CD14-positive monocyte (primary cell): ENCODE data around the gene PIEZO1. TPM values are rescaled to one million over a fixed set of nuclear protein-coding genes. Genes with fewer than 3 reads are reported as not detected.

Experiments used
- DNase-seq, 3 donors: peaks; one replicate each; pipeline ENCODE4 v3.0.0-alpha.2; 2011 to 2022
- H2AFZ ChIP-seq: 2 replicates; pipeline ENCODE4 v1.6.0; 2012; ENCODE audit warnings: mild to moderate bottlenecking, low read depth, low read length, inconsistent platforms; ENCODE audit not compliant: insufficient read depth, poor library complexity, severe bottlenecking
- H3K27ac ChIP-seq, 2 donors: 1 replicate in 1 of 2; 2 replicates in 1 of 2; pipeline ENCODE4 v1.5.1; 2012 to 2013; ENCODE audit warnings: low read length in 2 of 2, control low read depth in 1 of 2, inconsistent platforms in 1 of 2, low read depth in 1 of 2, mild to moderate bottlenecking in 1 of 2
- H3K27me3 ChIP-seq, 2 donors: one replicate each; pipeline versions ENCODE4 v1.6.0 to v1.6.1; 2011 to 2013; ENCODE audit warnings: low read length in 2 of 2; ENCODE audit not compliant: control insufficient read depth in 2 of 2, insufficient read depth in 2 of 2
- H3K36me3 ChIP-seq, 2 donors: replicated peaks in 1 of 2; 1 replicate in 1 of 2; 2 replicates in 1 of 2; pipeline versions ENCODE4 v1.5.1 to v1.6.1; 2012 to 2013; ENCODE audit warnings: low read length in 2 of 2, control low read depth in 1 of 2, inconsistent platforms in 1 of 2, mild to moderate bottlenecking in 1 of 2; ENCODE audit not compliant: insufficient read depth in 2 of 2, control insufficient read depth in 1 of 2
- H3K4me1 ChIP-seq, 2 donors: 1 replicate in 1 of 2; 2 replicates in 1 of 2; pipeline versions ENCODE4 v1.5.1 to v1.6.1; 2012 to 2013; ENCODE audit warnings: low read length in 2 of 2, control low read depth in 1 of 2, inconsistent platforms in 1 of 2, mild to moderate bottlenecking in 1 of 2, moderate library complexity in 1 of 2; ENCODE audit not compliant: insufficient read depth in 2 of 2, control insufficient read depth in 1 of 2
- H3K4me2 ChIP-seq: replicated peaks from 2 replicates; pipeline ENCODE3; 2012; ENCODE audit warnings: low read length, moderate library complexity, mild to moderate bottlenecking; ENCODE audit not compliant: poor library complexity, severe bottlenecking; ENCODE audit errors: extremely low read depth
- H3K4me3 ChIP-seq, 3 experiments: fragments of 200-600 bp in 1 of 3; sonication (generic) in 1 of 3; replicated peaks in 1 of 3; 1 replicate in 2 of 3; 2 replicates in 1 of 3; pipeline ENCODE4 v1.5.1; 2011 to 2013; ENCODE audit warnings: low read length in 3 of 3, mild to moderate bottlenecking in 3 of 3, control low read depth in 2 of 3, low read depth in 2 of 3, inconsistent platforms in 1 of 3, moderate library complexity in 1 of 3
- H3K79me2 ChIP-seq: 2 replicates; pipeline ENCODE4 v1.6.0; 2012; ENCODE audit warnings: mild to moderate bottlenecking, control low read depth, inconsistent platforms, low read length, moderate library complexity; ENCODE audit not compliant: insufficient read depth
- H3K9ac ChIP-seq: 2 replicates; pipeline ENCODE4 v1.6.0; 2017; ENCODE audit warnings: low read length, mild to moderate bottlenecking; ENCODE audit not compliant: insufficient read depth, poor library complexity, severe bottlenecking
- H3K9me3 ChIP-seq, 2 donors: replicated peaks in 1 of 2; 1 replicate in 1 of 2; 2 replicates in 1 of 2; pipeline versions ENCODE4 v1.5.1 to v1.6.1; 2012 to 2013; ENCODE audit warnings: low read length in 2 of 2, control low read depth in 1 of 2; ENCODE audit not compliant: control insufficient read depth in 1 of 2, insufficient read depth in 1 of 2
- H4K20me1 ChIP-seq: 2 replicates; pipeline ENCODE4 v1.6.0; 2012; ENCODE audit warnings: mild to moderate bottlenecking, low read length, control low read depth, moderate library complexity; ENCODE audit not compliant: insufficient read depth
- H3K27ac Mint-ChIP-seq, 7 donors: one replicate each; pipeline ENCODE4 v1.8.0; 2020; ENCODE audit warnings: mild to moderate bottlenecking in 7 of 7, mixed read lengths in 7 of 7, moderate library complexity in 6 of 7, inconsistent platforms in 2 of 7
- H3K27me3 Mint-ChIP-seq, 3 donors: one replicate each; pipeline ENCODE4 v1.8.0; 2021 to 2022; ENCODE audit warnings: low read depth in 3 of 3, mild to moderate bottlenecking in 3 of 3, mixed read lengths in 3 of 3, moderate library complexity in 3 of 3, inconsistent platforms in 1 of 3
- H3K36me3 Mint-ChIP-seq, 2 donors: one replicate each; pipeline ENCODE4 v1.8.0; 2020; ENCODE audit warnings: mixed read lengths in 2 of 2, inconsistent platforms in 1 of 2, mild to moderate bottlenecking in 1 of 2
- H3K4me1 Mint-ChIP-seq: one replicate; pipeline ENCODE4 v1.8.0; 2020; ENCODE audit warnings: mild to moderate bottlenecking, mixed read lengths
- H3K4me3 Mint-ChIP-seq, 2 donors: one replicate each; pipeline ENCODE4 v1.8.0; 2020; ENCODE audit warnings: mild to moderate bottlenecking in 2 of 2, mixed read lengths in 2 of 2, moderate library complexity in 1 of 2
- H3K9me3 Mint-ChIP-seq, 7 donors: one replicate each; pipeline ENCODE4 v1.8.0; 2020 to 2022; ENCODE audit warnings: mixed read lengths in 7 of 7, mild to moderate bottlenecking in 6 of 7, moderate library complexity in 6 of 7, inconsistent platforms in 2 of 7
- CTCF ChIP-seq: fragments of 200-600 bp; IDR thresholded peaks from one replicate; pipeline ENCODE4 v1.8.0; 2022; ENCODE audit warnings: antibody characterized with exemption, mild to moderate bottlenecking
- WGBS: methylation state at CpG from one replicate; pipeline ENCODE4 v1.1.5; 2013; ENCODE audit warnings: missing lambda C conversion rate; ENCODE audit not compliant: insufficient coverage; 5-methylcytosine and 5-hydroxymethylcytosine counted together
- intact Hi-C, 2 donors: fragments of 100-400 bp; cut with micrococcal nuclease; formaldehyde crosslinking; loops; one replicate each; pipeline versions ENCODE4 v1.15.0 to v1.15.1; 2023
- polyA plus RNA-seq, 3 donors: library from polyadenylated mRNA; depleted of rRNA in 1 of 3; unstranded in 2 of 3; stranded (reverse) in 1 of 3; fragments of 300-500 nt in 2 of 3; fragments of >200 nt in 1 of 3; fragmentation: Illumina TruSeq in 2 of 3; gene quantifications; 1 replicate in 2 of 3; 2 replicates in 1 of 3; pipeline ENCODE4 v1.2.3, GENCODE V29; 2012 to 2021

PIEZO1 gene
- polyA plus RNA-seq, 3 donors, result 10.2 to 405 (median 15.0) TPM

- peaks cover 62% of the 10 kb centered on the region for H3K4me1 Mint-ChIP-seq
Measured at GRCh38 chr16:88771294-88771772, 13.7 kb downstream of the PIEZO1 start.

More at GRCh38 chr16:88771294-88771772, 13.7 kb downstream of the PIEZO1 start:
- Histone ChIP-seq H3K4me3 (peak overlapping the region in 1 of 3 experiments; percentile 54), H3K9me3 (no peaks in the 10 kb centered on the region), H3K4me2 (peak overlapping the region; percentile 58), H2AFZ (no peak overlapping the region), H3K27ac (peak overlapping the region; percentile 37 to 73), H3K27me3 (no peaks in the 10 kb centered on the region), H4K20me1 (peaks cover 97% of the 10 kb centered on the region), H3K4me1 (peaks cover 43 to 66% of the 10 kb centered on the region in 2 donors), H3K79me2 (peaks cover 99% of the 10 kb centered on the region), H3K9ac (peak overlapping the region; percentile 53), H3K36me3 (peaks cover 8 to 12% of the 10 kb centered on the region in 2 donors)
- Mint-ChIP-seq H3K36me3 (peaks cover 7 to 21% of the 10 kb centered on the region in 2 donors), H3K27ac (peak overlapping the region; percentile 53 to 90 (median 75)), H3K4me3 (peak overlapping the region; percentile 67 to 83), H3K27me3 (peaks cover 0 to 3% (median 1%) of the 10 kb centered on the region in 3 donors), H3K9me3 (no peaks in the 10 kb centered on the region)
- no peak for DNase-seq
- WGBS, result 36% methylated on average over 11 of the region's 19 CpGs
- TF ChIP-seq CTCF, result no peak
- intact Hi-C loops, result no loop called here
